GM10266 (cell line): Measurements from ENCODE around the gene RGMA.

Experiments used
- DNase-seq: peaks from one replicate; pipeline ENCODE4 v3.0.0; 2012; ENCODE audit errors: extremely low spot score
- CTCF ChIP-seq: IDR thresholded peaks from 2 replicates; pipeline ENCODE4 v1.5.1; 2012; ENCODE audit warnings: mild to moderate bottlenecking, low read depth; ENCODE audit not compliant: control insufficient read depth, insufficient read depth; ENCODE audit errors: missing control alignments

Gene RGMA

GRCh38 chr15:93127286-93127685 lies 38.3 kb upstream of the RGMA start:
- no peak for DNase-seq
- no peak for TF ChIP-seq CTCF

GRCh38 chr15:93126599-93126998 lies 37.6 kb upstream of the RGMA start:
- TF ChIP-seq CTCF = no peak
- no peak for DNase-seq

GRCh38 chr15:93126148-93126547 lies 37.1 kb upstream of the RGMA start:
- TF ChIP-seq CTCF = no peak
- DNase-seq = no peak

DNA sequence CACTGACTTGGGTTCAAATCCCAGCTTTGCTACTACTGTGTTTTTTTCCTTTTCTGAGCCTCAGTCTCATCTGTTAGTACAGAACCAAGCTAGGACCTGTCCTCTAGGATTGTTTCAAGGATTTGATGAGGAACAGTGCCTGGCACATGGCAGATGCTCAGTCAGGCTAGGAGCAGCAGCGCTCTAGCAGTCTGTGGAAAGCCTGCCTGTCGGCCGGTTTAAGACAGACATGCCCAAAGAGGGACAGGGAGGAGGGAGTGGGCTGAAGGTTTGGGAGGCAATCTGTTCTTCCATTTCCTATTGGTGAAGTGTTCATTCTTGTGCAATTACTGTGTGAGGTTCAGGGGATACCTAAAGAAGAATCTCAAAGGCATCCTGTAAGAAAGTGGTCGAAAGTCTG lies 35.1 kb upstream of the RGMA start:
- no peak for TF ChIP-seq CTCF
- no peak for DNase-seq

- DNase-seq = no peak
- no peak for TF ChIP-seq CTCF
Observed at GRCh38 chr15:93121973-93122910, 33.2 kb upstream of the RGMA start.

- no peak for TF ChIP-seq CTCF
- no peak for DNase-seq
Observed at GRCh38 chr15:93121107-93121506, 32.1 kb upstream of the RGMA start.

GRCh38 chr15:93118904-93119303 lies 29.9 kb upstream of the RGMA start:
- DNase-seq = no peak
- TF ChIP-seq CTCF = no peak
